ENCODE data around the gene TMEM30B.
A peak's percentile ranks its signal among the peaks of the same experiment; 100 is the strongest.
"Not testable (repeated sequence)": the region's sequence is repeated elsewhere in the genome, so short reads cannot be mapped to it uniquely, and the experiment has no call there.

The TMEM30B gene

GRCh38 chr14:61281186-61281947 is at the start of gene TMEM30B:
Gene TMEM30B, minus strand, starts transcription at chr14:61281338. Its CDS starts 191 bp downstream, at chr14:61281147.
- peak in 1 of 2 donors; percentile 2 for DNase-seq (ENCODE audit: low read depth in 2 of 2, low spot score in 1 of 2)

- DNase-seq (ENCODE audit: low read depth in 2 of 2, low spot score in 1 of 2), result no peak
Measured at GRCh38 chr14:61330511-61330910, 49.4 kb upstream of the TMEM30B start.

- no peak for DNase-seq (ENCODE audit: low read depth in 2 of 2, low spot score in 1 of 2)
Measured at GRCh38 chr14:61329478-61330051, 48.4 kb upstream of the TMEM30B start.

GRCh38 chr14:61328626-61329262 is 47.6 kb upstream of the TMEM30B start:
- DNase-seq (ENCODE audit: low read depth in 2 of 2, low spot score in 1 of 2), result no peak

- no peak for DNase-seq (ENCODE audit: low read depth in 2 of 2, low spot score in 1 of 2)
Measured at GRCh38 chr14:61326847-61327246, 45.7 kb upstream of the TMEM30B start.

GRCh38 chr14:61326146-61326545 is 45.0 kb upstream of the TMEM30B start:
- no peak for DNase-seq (ENCODE audit: low read depth in 2 of 2, low spot score in 1 of 2)

GRCh38 chr14:61325166-61325565 is 44.0 kb upstream of the TMEM30B start:
- DNase-seq (ENCODE audit: low read depth in 2 of 2, low spot score in 1 of 2), result no peak

GRCh38 chr14:61323970-61324369 is 42.8 kb upstream of the TMEM30B start:
- no peak for DNase-seq (ENCODE audit: low read depth in 2 of 2, low spot score in 1 of 2)

- DNase-seq (ENCODE audit: low read depth in 2 of 2, low spot score in 1 of 2), result no peak
Measured at GRCh38 chr14:61322799-61323290, 41.7 kb upstream of the TMEM30B start.

GRCh38 chr14:61322011-61322798 is 41.1 kb upstream of the TMEM30B start:
- DNase-seq (ENCODE audit: low read depth in 2 of 2, low spot score in 1 of 2), result no peak

GRCh38 chr14:61321385-61322010 is 40.4 kb upstream of the TMEM30B start, which contains the start of gene PRKCH:
Gene PRKCH, plus strand, starts transcription at chr14:61321579. Its CDS starts 523 bp downstream, at chr14:61322102.
- peak; percentile 58 to 72 for DNase-seq (ENCODE audit: low read depth in 2 of 2, low spot score in 1 of 2)

GRCh38 chr14:61320806-61321384 is 39.8 kb upstream of the TMEM30B start:
- DNase-seq (ENCODE audit: low read depth in 2 of 2, low spot score in 1 of 2), result no peak

GRCh38 chr14:61320170-61320569 is 39.0 kb upstream of the TMEM30B start:
- not testable (repeated sequence) for DNase-seq (ENCODE audit: low read depth in 2 of 2, low spot score in 1 of 2)

GRCh38 chr14:61319706-61320105 is 38.6 kb upstream of the TMEM30B start:
- DNase-seq (ENCODE audit: low read depth in 2 of 2, low spot score in 1 of 2), result no peak

GRCh38 chr14:61319086-61319485 is 37.9 kb upstream of the TMEM30B start:
- no peak for DNase-seq (ENCODE audit: low read depth in 2 of 2, low spot score in 1 of 2)

- DNase-seq (ENCODE audit: low read depth in 2 of 2, low spot score in 1 of 2), result no peak
Measured at GRCh38 chr14:61315313-61315712, 34.2 kb upstream of the TMEM30B start.

GRCh38 chr14:61308701-61309100 is 27.6 kb upstream of the TMEM30B start:
- DNase-seq (ENCODE audit: low read depth in 2 of 2, low spot score in 1 of 2), result not testable (repeated sequence)

GRCh38 chr14:61308198-61308597 is 27.1 kb upstream of the TMEM30B start:
- DNase-seq (ENCODE audit: low read depth in 2 of 2, low spot score in 1 of 2), result no peak

GRCh38 chr14:61304688-61305087 is 23.6 kb upstream of the TMEM30B start:
- DNase-seq (ENCODE audit: low read depth in 2 of 2, low spot score in 1 of 2), result no peak

GRCh38 chr14:61300754-61301153 is 19.6 kb upstream of the TMEM30B start:
- no peak for DNase-seq (ENCODE audit: low read depth in 2 of 2, low spot score in 1 of 2)
